ENCODE measurements around the gene TCF4. TPM values are rescaled to one million over a fixed set of nuclear protein-coding genes. Genes with fewer than 3 reads are reported as not detected.

TCF4 gene
- total RNA-seq, 2 experiments from 2014 or later, result 75.9 to 76.0 TPM

- CTCF ChIA-PET (ENCODE audit: unreplicated experiment), result no interaction called here
- intact Hi-C loops (cut with micrococcal nuclease; ENCODE audit: unreplicated experiment), result no loop called here
- Histone ChIP-seq H3K4me1 (ENCODE audit: insufficient read depth, low read length, poor library complexity, severe bottlenecking) (no peaks in the 10 kb centered on the region), H4K20me1 (ENCODE audit: insufficient read depth, low read length) (no peaks in the 10 kb centered on the region), H3K27ac (ENCODE audit: low read depth, low read length, poor library complexity, severe bottlenecking) (no peak overlapping the region), H3K9me3 (ENCODE audit: low read length) (no peaks in the 10 kb centered on the region), H3K4me2 (ENCODE audit: low read length) (no peak overlapping the region), H3K9me2 (ENCODE audit: insufficient read depth, low read length) (no peaks in the 10 kb centered on the region), H2AFZ (ENCODE audit: low read length) (no peak overlapping the region), H3K79me2 (ENCODE audit: insufficient read depth, low read depth, low read length) (no peaks in the 10 kb centered on the region), H3K36me3 (ENCODE audit: insufficient read depth, low read length) (peaks cover 80% of the 10 kb centered on the region), H3K4me3 (ENCODE audit: low read depth, low read length, poor library complexity, severe bottlenecking) (no peak overlapping the region)
- no peak for DNase-seq (ENCODE audit: low spot score)
- POLR2A ChIA-PET, result no interaction called here
- TF ChIP-seq CTCF (conservative IDR thresholded peaks at IDR 0.05; ENCODE audit: low read length) (no peak), EZH2phosphoT487 (IDR thresholded peaks at IDR 0.05; ENCODE audit: borderline replicate concordance, low read depth, low read length) (no peak)
- BruUV-seq (replicated peaks), result no TSS peak
These were observed 336.6 kb downstream of the TCF4 start for GRCh38 chr18:55251254-55251971.

- Histone ChIP-seq H3K9me3 (ENCODE audit: low read length) (no peaks in the 10 kb centered on the region), H2AFZ (ENCODE audit: low read length) (no peak overlapping the region), H3K4me3 (ENCODE audit: low read depth, low read length, poor library complexity, severe bottlenecking) (no peak overlapping the region), H3K36me3 (ENCODE audit: insufficient read depth, low read length) (peaks cover 74% of the 10 kb centered on the region), H3K4me2 (ENCODE audit: low read length) (no peak overlapping the region), H3K9me2 (ENCODE audit: insufficient read depth, low read length) (no peaks in the 10 kb centered on the region), H3K27ac (ENCODE audit: low read depth, low read length, poor library complexity, severe bottlenecking) (no peak overlapping the region), H3K79me2 (ENCODE audit: insufficient read depth, low read depth, low read length) (no peaks in the 10 kb centered on the region), H4K20me1 (ENCODE audit: insufficient read depth, low read length) (no peaks in the 10 kb centered on the region), H3K4me1 (ENCODE audit: insufficient read depth, low read length, poor library complexity, severe bottlenecking) (no peaks in the 10 kb centered on the region)
- intact Hi-C loops (cut with micrococcal nuclease; ENCODE audit: unreplicated experiment), result no loop called here
- BruUV-seq (replicated peaks), result no TSS peak
- ChIA-PET POLR2A (interaction anchor here (0.6 kb wide), 1 partner anchor 385 kb away, joined by 3 read pairs; no protein-coding TSS in a partner anchor), CTCF (ENCODE audit: unreplicated experiment) (no interaction called here)
- TF ChIP-seq EZH2phosphoT487 (IDR thresholded peaks at IDR 0.05; ENCODE audit: borderline replicate concordance, low read depth, low read length), result no peak
- TF ChIP-seq CTCF (conservative IDR thresholded peaks at IDR 0.05; ENCODE audit: low read length), result no peak
- no peak for DNase-seq (ENCODE audit: low spot score)
These were observed 337.2 kb downstream of the TCF4 start for GRCh38 chr18:55250768-55251173.

GRCh38 chr18:55249550-55249949 lies 338.4 kb downstream of the TCF4 start:
- ChIA-PET CTCF (ENCODE audit: unreplicated experiment) (no interaction called here), POLR2A (no interaction called here)
- DNase-seq (ENCODE audit: low spot score), result no peak
- no peaks in the 10 kb centered on the region for H3K79me2 ChIP-seq (ENCODE audit: insufficient read depth, low read depth, low read length)
- H3K4me2 ChIP-seq (ENCODE audit: low read length), result no peak overlapping the region
- H3K4me3 ChIP-seq (ENCODE audit: low read depth, low read length, poor library complexity, severe bottlenecking), result no peak overlapping the region
- TF ChIP-seq CTCF (conservative IDR thresholded peaks at IDR 0.05; ENCODE audit: low read length) (no peak), EZH2phosphoT487 (IDR thresholded peaks at IDR 0.05; ENCODE audit: borderline replicate concordance, low read depth, low read length) (no peak)
- peaks cover 62% of the 10 kb centered on the region for H3K36me3 ChIP-seq (ENCODE audit: insufficient read depth, low read length)
- no peaks in the 10 kb centered on the region for H3K9me3 ChIP-seq (ENCODE audit: low read length)
- no peak overlapping the region for H2AFZ ChIP-seq (ENCODE audit: low read length)
- H3K9me2 ChIP-seq (ENCODE audit: insufficient read depth, low read length), result no peaks in the 10 kb centered on the region
- no TSS peak for BruUV-seq (replicated peaks)
- intact Hi-C loops (cut with micrococcal nuclease; ENCODE audit: unreplicated experiment), result no loop called here
- H3K4me1 ChIP-seq (ENCODE audit: insufficient read depth, low read length, poor library complexity, severe bottlenecking), result no peaks in the 10 kb centered on the region
- no peak overlapping the region for H3K27ac ChIP-seq (ENCODE audit: low read depth, low read length, poor library complexity, severe bottlenecking)
- no peaks in the 10 kb centered on the region for H4K20me1 ChIP-seq (ENCODE audit: insufficient read depth, low read length)

Data from OCI-LY7 (cell line).